Measurements from ENCODE around the gene MESP1. TPM values are rescaled to one million over a fixed set of nuclear protein-coding genes. Genes with fewer than 3 reads are reported as not detected.

Gene MESP1
- polyA plus RNA-seq, 1 donor (not counting 4 experiments of a cell fraction or from before 2014, with no cell fraction given) = not detected

GRCh38 chr15:89784686-89784960 is 33.6 kb upstream of the MESP1 start:
- H3K9ac ChIP-seq (ENCODE audit: control insufficient read depth, extremely low read depth, insufficient read depth, low read length) = no peak overlapping the region
- H2AFZ ChIP-seq (ENCODE audit: control insufficient read depth, low read length) = no peak overlapping the region
- no peak for TF ChIP-seq EZH2 (IDR thresholded peaks at IDR 0.05; ENCODE audit: low read length)
- TF ChIP-seq, protein P1, sequence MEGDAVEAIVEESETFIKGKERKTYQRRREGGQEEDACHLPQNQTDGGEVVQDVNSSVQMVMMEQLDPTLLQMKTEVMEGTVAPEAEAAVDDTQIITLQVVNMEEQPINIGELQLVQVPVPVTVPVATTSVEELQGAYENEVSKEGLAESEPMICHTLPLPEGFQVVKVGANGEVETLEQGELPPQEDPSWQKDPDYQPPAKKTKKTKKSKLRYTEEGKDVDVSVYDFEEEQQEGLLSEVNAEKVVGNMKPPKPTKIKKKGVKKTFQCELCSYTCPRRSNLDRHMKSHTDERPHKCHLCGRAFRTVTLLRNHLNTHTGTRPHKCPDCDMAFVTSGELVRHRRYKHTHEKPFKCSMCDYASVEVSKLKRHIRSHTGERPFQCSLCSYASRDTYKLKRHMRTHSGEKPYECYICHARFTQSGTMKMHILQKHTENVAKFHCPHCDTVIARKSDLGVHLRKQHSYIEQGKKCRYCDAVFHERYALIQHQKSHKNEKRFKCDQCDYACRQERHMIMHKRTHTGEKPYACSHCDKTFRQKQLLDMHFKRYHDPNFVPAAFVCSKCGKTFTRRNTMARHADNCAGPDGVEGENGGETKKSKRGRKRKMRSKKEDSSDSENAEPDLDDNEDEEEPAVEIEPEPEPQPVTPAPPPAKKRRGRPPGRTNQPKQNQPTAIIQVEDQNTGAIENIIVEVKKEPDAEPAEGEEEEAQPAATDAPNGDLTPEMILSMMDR (optimal IDR thresholded peaks at IDR 0.05 in 1 of 3, IDR thresholded peaks at IDR 0.05 in 1 of 3, conservative IDR thresholded peaks at IDR 0.05 in 1 of 3; ENCODE audit: extremely low read depth in 1 of 3, insufficient read depth in 2 of 3, low read length in 3 of 3) = no peak
- no peak overlapping the region for H3K4me2 ChIP-seq (ENCODE audit: control insufficient read depth, extremely low read depth, insufficient read depth, low read depth, low read length)
- FAIRE-seq (no peak), DNase-seq (ENCODE audit: low read depth, low spot score) (no peak)
- H3K79me2 ChIP-seq (ENCODE audit: control insufficient read depth, insufficient read depth, low read length) = no peaks in the 10 kb centered on the region
- no peaks in the 10 kb centered on the region for H3K27me3 ChIP-seq (ENCODE audit: control insufficient read depth, extremely low read depth, insufficient read depth, low read length)
- peaks cover 2% of the 10 kb centered on the region for H3K9me1 ChIP-seq (ENCODE audit: control insufficient read depth, extremely low read depth, insufficient read depth, low read length)
- dilution Hi-C loops (cut with MboI; ENCODE audit: extremely low pct_ligation_motif_present, low sequenced_read_pairs) = no loop called here
- no peak overlapping the region for H3K4me3 ChIP-seq (ENCODE audit: control insufficient read depth in 2 of 3, extremely low read depth in 1 of 3, insufficient read depth in 2 of 3, low read depth in 1 of 3, low read length in 3 of 3)
- H3K9me3 ChIP-seq (ENCODE audit: control insufficient read depth, low read depth, low read length) = no peaks in the 10 kb centered on the region
- H3K27ac ChIP-seq (ENCODE audit: control insufficient read depth, insufficient read depth, low read length) = no peak overlapping the region
- H3K36me3 ChIP-seq (ENCODE audit: control insufficient read depth in 2 of 2, extremely low read depth in 1 of 2, insufficient read depth in 2 of 2, low read length in 2 of 2) = no peaks in the 10 kb centered on the region
- peaks cover 31% of the 10 kb centered on the region for H3K4me1 ChIP-seq (ENCODE audit: control insufficient read depth, extremely low read depth, insufficient read depth, low read length)
- H4K20me1 ChIP-seq (ENCODE audit: control insufficient read depth, extremely low read depth, insufficient read depth, low read length) = no peaks in the 10 kb centered on the region

DNA sequence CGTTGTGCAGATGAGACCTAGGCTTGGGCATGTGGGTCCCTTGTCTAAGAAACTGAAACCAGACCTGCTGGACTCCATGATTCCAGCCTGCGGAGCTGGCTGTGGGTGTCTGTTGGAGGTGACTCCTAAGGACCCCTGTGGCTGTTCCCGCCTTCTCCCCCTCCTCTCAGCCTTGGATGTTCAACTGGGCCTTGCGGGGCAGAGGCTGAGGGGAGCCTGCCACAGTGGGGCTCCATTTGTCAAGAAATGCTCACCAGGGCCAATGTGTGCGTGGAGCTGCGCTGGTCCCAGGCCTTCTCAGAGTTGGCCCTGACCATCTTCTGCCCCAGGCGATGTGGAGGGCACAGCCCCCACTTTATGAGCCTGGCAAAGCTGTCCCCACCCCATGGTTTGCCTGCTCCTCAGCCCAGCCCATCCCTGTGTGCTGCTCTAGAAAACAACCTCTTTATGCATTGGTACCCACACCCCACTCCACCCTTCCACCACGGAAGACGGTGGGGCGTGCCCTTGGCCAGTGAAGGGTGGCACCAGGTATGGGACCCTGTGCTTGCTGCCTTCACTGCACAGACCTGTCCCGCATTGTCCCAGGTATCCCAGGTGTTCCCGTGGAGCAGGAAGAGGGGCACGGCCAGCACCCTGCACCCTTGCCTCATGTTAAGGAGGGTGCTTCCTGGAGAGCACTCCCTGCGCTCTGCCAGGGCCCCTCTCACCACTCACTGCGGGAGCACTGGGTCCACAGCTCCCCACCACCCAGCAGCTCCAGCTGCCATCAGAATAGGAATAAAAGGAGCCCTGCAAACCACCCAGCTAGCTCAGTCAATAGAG is 33.0 kb upstream of the MESP1 start:
- no peak for FAIRE-seq
- H4K20me1 ChIP-seq (ENCODE audit: control insufficient read depth, extremely low read depth, insufficient read depth, low read length) = no peaks in the 10 kb centered on the region
- TF ChIP-seq, protein P1 (optimal IDR thresholded peaks at IDR 0.05 in 1 of 3, IDR thresholded peaks at IDR 0.05 in 1 of 3, conservative IDR thresholded peaks at IDR 0.05 in 1 of 3; ENCODE audit: extremely low read depth in 1 of 3, insufficient read depth in 2 of 3, low read length in 3 of 3) = no peak
- no peak for TF ChIP-seq EZH2 (IDR thresholded peaks at IDR 0.05; ENCODE audit: low read length)
- H3K4me2 ChIP-seq (ENCODE audit: control insufficient read depth, extremely low read depth, insufficient read depth, low read depth, low read length) = no peak overlapping the region
- no peak overlapping the region for H2AFZ ChIP-seq (ENCODE audit: control insufficient read depth, low read length)
- H3K4me1 ChIP-seq (ENCODE audit: control insufficient read depth, extremely low read depth, insufficient read depth, low read length) = peaks cover 31% of the 10 kb centered on the region
- H3K79me2 ChIP-seq (ENCODE audit: control insufficient read depth, insufficient read depth, low read length) = no peaks in the 10 kb centered on the region
- dilution Hi-C loops (cut with MboI; ENCODE audit: extremely low pct_ligation_motif_present, low sequenced_read_pairs) = no loop called here
- H3K9ac ChIP-seq (ENCODE audit: control insufficient read depth, extremely low read depth, insufficient read depth, low read length) = no peak overlapping the region
- H3K9me3 ChIP-seq (ENCODE audit: control insufficient read depth, low read depth, low read length) = no peaks in the 10 kb centered on the region
- H3K27ac ChIP-seq (ENCODE audit: control insufficient read depth, insufficient read depth, low read length) = no peak overlapping the region
- H3K27me3 ChIP-seq (ENCODE audit: control insufficient read depth, extremely low read depth, insufficient read depth, low read length) = no peaks in the 10 kb centered on the region
- H3K36me3 ChIP-seq (ENCODE audit: control insufficient read depth in 2 of 2, extremely low read depth in 1 of 2, insufficient read depth in 2 of 2, low read length in 2 of 2) = no peaks in the 10 kb centered on the region
- no peak overlapping the region for H3K4me3 ChIP-seq (ENCODE audit: control insufficient read depth in 2 of 3, extremely low read depth in 1 of 3, insufficient read depth in 2 of 3, low read depth in 1 of 3, low read length in 3 of 3)
- DNase-seq (ENCODE audit: low read depth, low spot score) = no peak
- peaks cover 2% of the 10 kb centered on the region for H3K9me1 ChIP-seq (ENCODE audit: control insufficient read depth, extremely low read depth, insufficient read depth, low read length)
